ENCODE measurements around the gene NHSL1.

DNA sequence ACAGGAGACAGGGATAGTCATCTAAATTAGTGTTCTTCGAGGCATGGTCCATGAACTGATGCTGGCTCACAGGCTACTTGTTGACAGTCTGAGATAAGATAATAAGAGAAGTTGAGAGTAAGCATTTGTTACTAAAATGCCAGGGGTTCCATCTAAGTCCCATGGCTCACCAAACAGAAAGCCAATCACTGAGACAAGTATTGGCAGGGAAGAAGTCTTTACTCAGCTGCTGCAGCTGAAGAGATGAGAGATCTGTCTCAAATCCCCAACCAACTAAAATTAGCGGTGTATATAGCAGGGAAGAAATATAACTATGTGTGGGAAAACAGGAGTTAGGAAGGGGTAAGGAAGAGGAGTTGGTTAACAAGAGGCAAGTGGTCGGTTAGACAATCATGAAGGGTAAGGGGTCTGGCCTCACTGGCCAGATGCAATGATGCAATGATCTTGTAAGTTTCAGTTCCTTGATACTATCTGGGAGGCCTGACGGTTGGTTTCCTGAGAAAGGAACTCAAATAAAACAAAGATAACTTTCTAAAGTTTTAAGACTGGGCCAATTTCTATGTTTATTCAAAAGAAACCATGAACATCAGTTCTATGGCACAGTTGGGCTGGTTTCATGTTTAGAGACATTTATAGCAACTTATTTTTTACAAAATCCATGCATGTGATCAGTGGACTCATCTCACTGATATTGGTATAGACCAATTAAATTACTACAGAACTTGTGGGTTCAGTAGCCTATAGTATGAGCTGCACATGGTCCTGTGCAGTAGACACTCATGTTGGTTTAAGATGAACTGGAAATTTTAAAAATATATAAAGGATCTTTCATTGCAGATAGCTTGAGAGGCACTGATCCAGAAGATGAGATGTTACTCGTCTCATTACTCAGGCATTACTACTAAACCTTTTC lies 105.2 kb downstream of the NHSL1 start:
- TF ChIP-seq, protein P1, sequence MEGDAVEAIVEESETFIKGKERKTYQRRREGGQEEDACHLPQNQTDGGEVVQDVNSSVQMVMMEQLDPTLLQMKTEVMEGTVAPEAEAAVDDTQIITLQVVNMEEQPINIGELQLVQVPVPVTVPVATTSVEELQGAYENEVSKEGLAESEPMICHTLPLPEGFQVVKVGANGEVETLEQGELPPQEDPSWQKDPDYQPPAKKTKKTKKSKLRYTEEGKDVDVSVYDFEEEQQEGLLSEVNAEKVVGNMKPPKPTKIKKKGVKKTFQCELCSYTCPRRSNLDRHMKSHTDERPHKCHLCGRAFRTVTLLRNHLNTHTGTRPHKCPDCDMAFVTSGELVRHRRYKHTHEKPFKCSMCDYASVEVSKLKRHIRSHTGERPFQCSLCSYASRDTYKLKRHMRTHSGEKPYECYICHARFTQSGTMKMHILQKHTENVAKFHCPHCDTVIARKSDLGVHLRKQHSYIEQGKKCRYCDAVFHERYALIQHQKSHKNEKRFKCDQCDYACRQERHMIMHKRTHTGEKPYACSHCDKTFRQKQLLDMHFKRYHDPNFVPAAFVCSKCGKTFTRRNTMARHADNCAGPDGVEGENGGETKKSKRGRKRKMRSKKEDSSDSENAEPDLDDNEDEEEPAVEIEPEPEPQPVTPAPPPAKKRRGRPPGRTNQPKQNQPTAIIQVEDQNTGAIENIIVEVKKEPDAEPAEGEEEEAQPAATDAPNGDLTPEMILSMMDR (IDR thresholded peaks at IDR 0.05), result no peak
- no peak for TF ChIP-seq POLR2A (IDR thresholded peaks at IDR 0.05)
